Measurements from ENCODE around the gene WFDC11.

Gene WFDC11

GRCh38 chr20:45626540-45626939 is 43.5 kb downstream of the WFDC11 start:
- no peak for DNase-seq (ENCODE audit: low read depth)

DNA sequence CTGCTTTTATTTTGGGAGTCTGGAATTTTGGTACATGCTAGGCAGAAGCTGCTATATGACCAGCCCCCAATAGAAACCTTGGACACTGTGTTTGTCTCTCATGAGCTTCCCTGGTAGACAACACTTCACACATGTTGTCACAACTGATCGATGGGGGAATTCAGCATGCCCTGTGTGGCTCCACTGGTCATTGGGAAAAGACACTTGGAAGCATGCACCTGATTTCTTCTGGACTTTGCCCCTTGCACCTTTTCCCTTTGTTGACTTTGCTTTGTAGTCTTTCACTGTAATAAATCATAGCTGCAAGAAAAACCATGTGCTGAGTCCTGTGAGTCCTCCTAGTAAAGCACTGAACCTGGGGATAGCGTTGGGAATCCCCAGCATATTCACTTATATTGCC is 48.4 kb downstream of the WFDC11 start:
- no peak for DNase-seq (ENCODE audit: low read depth)

DNA sequence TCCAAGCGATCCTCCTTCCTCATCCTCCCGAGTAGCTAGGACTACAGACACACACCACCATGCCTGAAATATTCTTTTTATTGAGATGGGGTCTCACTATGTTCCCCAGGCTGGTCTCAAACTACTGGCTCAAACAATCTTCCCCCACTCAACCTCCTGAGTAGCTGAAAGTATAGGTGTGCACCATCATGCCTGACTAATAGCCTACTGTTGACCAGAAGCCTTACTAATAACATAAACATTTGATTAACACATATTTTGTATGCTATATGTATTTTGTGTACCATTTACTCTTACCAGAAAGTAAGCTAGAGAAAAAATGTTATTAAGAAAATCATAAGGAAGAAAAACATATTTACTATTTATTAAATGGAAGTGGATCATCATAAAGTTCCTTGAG is 52.4 kb downstream of the WFDC11 start:
- DNase-seq (ENCODE audit: low read depth) = no peak

DNA sequence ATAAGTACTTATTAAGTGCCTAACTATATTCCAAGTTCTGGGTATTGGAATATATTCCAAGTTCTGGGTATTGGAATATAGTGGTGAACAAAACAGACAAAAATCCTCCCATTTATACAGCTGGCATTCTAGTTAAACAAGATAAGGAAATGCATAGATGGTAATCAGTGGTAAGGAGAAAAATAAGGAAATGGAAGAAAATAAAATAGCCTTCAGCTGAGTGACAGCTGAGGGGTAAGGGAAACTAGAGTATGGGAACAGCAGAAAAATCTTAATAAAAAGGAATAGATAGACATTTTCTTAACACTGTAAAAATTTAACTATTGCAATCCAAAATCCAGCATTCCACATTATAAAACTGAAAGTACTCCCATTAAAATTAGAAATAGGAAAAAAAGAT is 57.7 kb downstream of the WFDC11 start:
- no peak for DNase-seq (ENCODE audit: low read depth)

- DNase-seq (ENCODE audit: low read depth) = peak; percentile 85
These were observed 59.0 kb downstream of the WFDC11 start for GRCh38 chr20:45611054-45611453.

DNA sequence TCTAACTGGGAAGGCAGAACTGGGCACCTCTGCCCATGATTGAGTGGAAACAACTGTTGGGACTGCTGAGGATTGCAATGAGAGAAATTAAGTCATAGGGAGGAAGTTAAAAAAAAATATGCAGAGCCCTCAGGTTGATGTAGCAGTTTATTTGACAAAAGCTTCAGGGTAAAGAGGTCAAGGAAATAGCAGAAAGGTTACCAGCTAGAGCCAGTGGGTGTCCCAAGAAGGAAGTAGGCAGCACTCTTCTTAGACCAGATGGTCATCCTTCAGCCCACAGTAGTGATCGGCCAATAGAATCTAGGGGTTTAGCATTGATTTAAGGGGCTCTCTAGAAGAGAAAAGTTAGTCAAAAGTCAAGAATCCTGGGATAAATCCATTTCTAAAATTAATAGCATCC is 62.2 kb downstream of the WFDC11 start:
- DNase-seq (ENCODE audit: low read depth) = no peak

Measured in amniotic epithelial cell (primary cell).